Esophagus squamous epithelium (tissue), 5 donors: Measurements from ENCODE around the gene TATDN2. TPM values are rescaled to one million over a fixed set of nuclear protein-coding genes. Genes with fewer than 3 reads are reported as not detected.

Experiments used
- DNase-seq: peaks from one replicate; lab custom pipeline; 2025; lab: John Stamatoyannopoulos, UW
- H3K27ac ChIP-seq, 4 donors: fragments of 200-600 bp; sonication (generic); one replicate each; pipeline ENCODE4 v1.5.1; 2016 to 2019; ENCODE audit warnings: mild to moderate bottlenecking in 1 of 4
- H3K27me3 ChIP-seq, 4 donors: fragments of 200-600 bp; sonication (generic); 1 replicate in 3 of 4; 2 replicates in 1 of 4; pipeline versions ENCODE4 v1.5.1 to v1.6.0; 2017 to 2021; ENCODE audit warnings: antibody characterized with exemption in 1 of 4
- H3K36me3 ChIP-seq, 3 donors: fragments of 200-600 bp; sonication (generic); one replicate each; pipeline ENCODE4 v1.5.1; 2016 to 2019
- H3K4me1 ChIP-seq, 3 donors: fragments of 200-600 bp; sonication (generic); one replicate each; pipeline ENCODE4 v1.5.1; 2017 to 2019
- H3K4me3 ChIP-seq, 4 donors: fragments of 200-600 bp; sonication (generic); 1 replicate in 3 of 4; 2 replicates in 1 of 4; pipeline ENCODE4 v1.5.1; 2016 to 2019; ENCODE audit warnings: mild to moderate bottlenecking in 2 of 4, moderate library complexity in 1 of 4
- H3K9me3 ChIP-seq, 3 donors: fragments of 200-600 bp; sonication (generic); one replicate each; pipeline ENCODE4 v1.5.1; 2016 to 2019
- CTCF ChIP-seq, 6 experiments: fragments of 450-650 bp in 4 of 6; fragments of 200-600 bp in 2 of 6; sonication (generic) in 2 of 6; IDR thresholded peaks; one replicate each; pipeline ENCODE4 v1.5.1; 2016 to 2019; ENCODE audit warnings: antibody characterized with exemption in 6 of 6, mild to moderate bottlenecking in 4 of 6, moderate library complexity in 4 of 6
- POLR2A ChIP-seq, 4 donors: fragments of 450-650 bp; IDR thresholded peaks; one replicate each; pipeline ENCODE4 v1.6.1; 2017; ENCODE audit warnings: antibody characterized with exemption in 4 of 4, mild to moderate bottlenecking in 4 of 4, moderate library complexity in 3 of 4
- WGBS, 2 donors: methylation state at CpG; one replicate each; pipeline ENCODE4 v1.1.5; 2018; 5-methylcytosine and 5-hydroxymethylcytosine counted together
- intact Hi-C: fragments of 100-400 bp; cut with DNase I; formaldehyde crosslinking; loops from one replicate; pipeline ENCODE4 v1.15.0; 2022
- total RNA-seq, 4 donors: library from RNA; depleted of rRNA; stranded (reverse); fragments of >200 nt; gene quantifications; one replicate each; pipeline ENCODE4 v1.1.0, GENCODE V29; 2016
- donor health status: DM: yes; HTN: yes; CAD: no.

Gene TATDN2
- total RNA-seq, 4 donors from 2014 or later, result 12.6 to 20.6 (median 17.1) TPM

DNA sequence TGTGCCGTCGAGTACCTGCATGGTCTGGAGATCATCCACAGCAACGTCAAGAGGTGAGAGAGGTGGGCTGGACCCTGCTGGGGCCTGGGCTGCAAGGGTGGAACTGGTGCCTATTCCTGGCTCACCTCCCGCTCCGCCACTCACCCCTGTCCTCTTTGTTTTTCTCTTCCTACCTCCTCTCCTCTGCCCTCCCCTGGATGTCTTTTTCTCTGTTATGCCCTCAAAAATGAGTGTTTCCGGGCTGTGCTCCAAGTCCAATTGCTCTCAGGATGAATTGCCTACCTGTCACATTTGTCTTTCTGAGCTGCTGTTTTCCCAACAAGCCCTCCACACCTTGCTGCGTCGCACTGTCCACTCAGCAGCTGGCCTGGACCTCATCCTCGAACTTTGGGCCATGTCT is 28.5 kb upstream of the TATDN2 start:
- H3K4me1 ChIP-seq, result peaks cover 1 to 36% (median 6%) of the 10 kb centered on the region in 3 donors
- TF ChIP-seq POLR2A (IDR thresholded peaks at IDR 0.05), result no peak
- TF ChIP-seq CTCF (IDR thresholded peaks at IDR 0.05), result no peak
- H3K4me3 ChIP-seq, result no peak overlapping the region
- no peaks in the 10 kb centered on the region for H3K27me3 ChIP-seq
- no peak for DNase-seq
- peak overlapping the region in 1 of 4 donors; percentile 19 for H3K27ac ChIP-seq
- intact Hi-C loops, result loop anchor here (10.0 kb wide), 1 partner anchor 55 kb away; the partner anchor contains the start of gene IRAK2
- peaks cover 5 to 64% (median 10%) of the 10 kb centered on the region in 3 donors for H3K36me3 ChIP-seq
- no peaks in the 10 kb centered on the region for H3K9me3 ChIP-seq
- 78 to 81% methylated on average over 7 to 9 of the region's 9 CpGs for WGBS, 2 donors

DNA sequence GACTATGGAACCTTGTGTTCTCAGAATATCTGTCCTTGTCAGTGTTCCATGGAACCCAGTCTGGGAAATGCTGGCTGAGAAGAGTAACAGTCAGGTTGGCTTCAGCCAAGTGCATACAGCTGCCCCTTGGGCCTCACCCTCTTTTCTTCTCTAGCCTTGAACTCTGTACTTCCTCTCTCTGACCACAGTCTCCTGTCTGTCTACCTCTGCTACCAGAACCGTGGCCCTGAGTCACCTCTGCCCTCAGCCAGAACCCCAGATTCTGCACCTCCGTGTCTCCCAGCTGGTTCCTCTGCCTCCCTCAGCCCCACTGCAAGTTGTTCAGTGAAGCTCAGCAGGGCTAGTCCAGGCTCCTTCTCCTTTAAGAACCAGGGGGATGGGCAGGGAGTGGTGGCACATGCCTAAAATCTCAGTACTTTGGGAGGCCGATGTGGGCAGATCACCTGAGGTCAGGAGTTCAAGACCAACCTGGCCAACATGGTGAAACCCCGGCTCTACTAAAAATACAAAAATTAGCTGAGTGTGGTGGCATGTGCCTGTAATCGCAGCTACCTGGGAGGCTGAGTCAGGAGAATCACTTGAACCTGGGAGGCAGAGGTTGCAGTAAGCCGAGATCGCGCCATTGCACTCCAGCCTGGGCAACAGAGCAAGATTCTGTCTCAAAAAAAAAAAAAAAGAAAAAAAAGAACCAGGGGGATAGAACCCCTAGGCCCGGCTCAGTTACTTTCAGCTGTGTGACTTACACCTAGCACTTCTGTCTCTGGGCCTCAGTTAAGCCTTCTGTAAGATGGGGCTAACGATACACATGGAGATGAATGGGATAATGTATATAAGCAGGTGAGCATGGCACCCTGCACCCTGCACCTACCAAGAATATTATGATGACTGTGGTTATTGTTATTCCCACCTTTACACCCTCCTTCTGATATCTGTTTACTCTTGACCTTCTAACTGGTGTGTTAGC is 24.3 kb upstream of the TATDN2 start:
- WGBS, 2 donors, result 79 to 81% methylated on average over 7 to 9 of the region's 10 CpGs
- TF ChIP-seq POLR2A (IDR thresholded peaks at IDR 0.05), result no peak
- no peak for TF ChIP-seq CTCF (IDR thresholded peaks at IDR 0.05)
- no peaks in the 10 kb centered on the region for H3K9me3 ChIP-seq
- no peak overlapping the region for H3K4me3 ChIP-seq
- peak overlapping the region; percentile 11 to 32 (median 15) for H3K27ac ChIP-seq
- peaks cover 8 to 52% (median 14%) of the 10 kb centered on the region in 3 donors for H3K4me1 ChIP-seq
- H3K36me3 ChIP-seq, result peaks cover 0 to 64% (median 5%) of the 10 kb centered on the region in 3 donors
- intact Hi-C loops, result loop anchor here (10.0 kb wide), 1 partner anchor 59 kb away; the partner anchor contains the start of gene IRAK2
- H3K27me3 ChIP-seq, result no peaks in the 10 kb centered on the region
- DNase-seq, result no peak

DNA sequence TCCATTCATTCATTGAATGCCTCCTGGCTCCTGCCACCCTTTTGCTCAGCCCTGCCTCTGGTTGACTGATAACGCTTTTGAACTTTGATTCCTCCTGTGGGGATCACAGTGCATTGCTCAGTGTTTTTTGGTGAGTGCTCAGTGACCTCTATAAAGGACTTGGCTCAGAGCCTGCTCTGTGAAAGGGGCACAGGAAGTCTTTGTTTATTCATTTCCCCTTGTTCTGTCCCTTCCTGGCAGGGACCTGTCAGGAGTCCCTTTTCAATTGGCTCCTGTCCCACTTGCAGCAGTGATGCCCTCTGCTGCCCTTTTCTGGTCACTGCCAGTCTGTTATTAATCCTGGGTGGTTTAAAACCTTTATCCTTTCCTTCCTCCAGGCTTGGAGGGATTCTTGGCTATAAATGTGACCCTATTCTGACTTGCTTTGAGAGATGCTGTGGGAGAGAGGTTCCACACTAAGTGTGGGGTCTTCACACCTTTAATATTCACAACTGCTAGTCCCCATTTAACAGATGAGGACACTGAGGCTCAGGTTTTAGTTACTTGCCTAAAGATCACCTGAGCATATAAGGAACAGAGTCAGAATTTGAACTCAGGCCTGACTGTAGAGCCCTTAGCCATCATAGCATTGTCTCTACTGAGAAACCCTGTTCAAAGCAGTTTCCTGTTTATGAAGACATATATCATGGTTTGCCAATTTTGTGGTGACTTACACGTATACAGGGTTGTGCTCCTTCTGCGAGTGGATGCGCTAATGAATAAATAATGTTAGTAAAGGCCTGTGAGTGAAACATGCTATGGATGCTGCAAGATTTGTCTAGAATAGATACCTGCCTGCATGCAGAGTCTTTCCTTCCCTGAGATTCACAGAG is 23.2 kb upstream of the TATDN2 start:
- DNase-seq, result peak; percentile 27
- Histone ChIP-seq H3K4me3 (no peak overlapping the region), H3K9me3 (no peaks in the 10 kb centered on the region), H3K27ac (peak overlapping the region in 2 of 4 donors; percentile 14 to 19), H3K27me3 (no peaks in the 10 kb centered on the region), H3K4me1 (peaks cover 8 to 52% (median 14%) of the 10 kb centered on the region in 3 donors), H3K36me3 (peaks cover 0 to 64% (median 5%) of the 10 kb centered on the region in 3 donors)
- 66 to 71% methylated on average over 3 to 4 of the region's 4 CpGs for WGBS, 2 donors
- intact Hi-C loops, result loop anchor here (10.0 kb wide), 1 partner anchor 60 kb away; the partner anchor contains the start of gene IRAK2
- TF ChIP-seq CTCF (IDR thresholded peaks at IDR 0.05), result peak; percentile 72 to 92 (median 87)
- TF ChIP-seq POLR2A (IDR thresholded peaks at IDR 0.05), result no peak

DNA sequence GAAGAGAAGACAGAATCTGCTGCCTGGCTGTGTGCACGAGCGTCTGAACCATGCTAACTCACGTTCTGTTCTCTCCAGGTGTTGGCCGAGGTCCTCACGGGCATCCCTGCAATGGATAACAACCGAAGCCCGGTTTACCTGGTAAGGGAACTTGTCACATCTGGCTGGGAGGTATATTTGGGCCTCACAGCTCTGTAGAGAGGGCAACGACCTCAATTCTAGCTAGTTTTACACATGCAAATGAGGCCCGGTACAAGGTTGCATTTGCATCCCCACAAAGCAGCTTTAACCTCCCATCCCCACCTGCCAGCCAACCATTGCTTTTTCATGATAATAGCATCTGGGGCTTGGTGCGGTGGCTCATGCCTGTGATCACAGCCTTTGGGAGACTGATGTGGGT is 22.0 kb upstream of the TATDN2 start:
- H3K4me3 ChIP-seq, result no peak overlapping the region
- H3K27me3 ChIP-seq, result no peaks in the 10 kb centered on the region
- H3K9me3 ChIP-seq, result no peaks in the 10 kb centered on the region
- H3K27ac ChIP-seq, result no peak overlapping the region
- peaks cover 8 to 41% (median 13%) of the 10 kb centered on the region in 3 donors for H3K4me1 ChIP-seq
- TF ChIP-seq CTCF (IDR thresholded peaks at IDR 0.05) (no peak), POLR2A (IDR thresholded peaks at IDR 0.05) (no peak)
- H3K36me3 ChIP-seq, result peaks cover 0 to 71% (median 5%) of the 10 kb centered on the region in 3 donors
- WGBS, 2 donors, result 76 to 97% methylated on average over 4 to 9 of the region's 10 CpGs
- no peak for DNase-seq
- intact Hi-C loops, result loop anchor here (10.0 kb wide), 1 partner anchor 61 kb away; the partner anchor contains the start of gene IRAK2
